Measurements from ENCODE around the gene FGF14. TPM values are rescaled to one million over a fixed set of nuclear protein-coding genes. Genes with fewer than 3 reads are reported as not detected.

The FGF14 gene
- total RNA-seq, 1 experiment from 2014 or later = 0.22 TPM

- no peak overlapping the region for H2BK20ac ChIP-seq (ENCODE audit: low read depth, low read length, poor library complexity, severe bottlenecking)
- no peak overlapping the region for H2BK5ac ChIP-seq (ENCODE audit: insufficient read length, low read length)
- H2AFZ ChIP-seq (ENCODE audit: low read length) = no peak overlapping the region
- H3K27ac ChIP-seq (ENCODE audit: insufficient read length, low read depth, low read length) = no peak overlapping the region
- no peak overlapping the region for H3K14ac ChIP-seq (ENCODE audit: insufficient read depth, low read length)
- H4K91ac ChIP-seq (ENCODE audit: insufficient read length, low read depth, low read length) = no peak overlapping the region
- H3K4me3 Mint-ChIP-seq = no peak overlapping the region
- no peaks in the 10 kb centered on the region for H3K23me2 ChIP-seq (ENCODE audit: insufficient read length, low read depth, low read length, poor library complexity, severe bottlenecking)
- no peaks in the 10 kb centered on the region for H3K9me3 ChIP-seq (ENCODE audit: control insufficient read depth, low read depth, low read length)
- no peak overlapping the region for H3T11ph ChIP-seq (ENCODE audit: low read length)
- no peaks in the 10 kb centered on the region for H3K79me2 ChIP-seq (ENCODE audit: insufficient read depth, low read length)
- no peak overlapping the region for H3K23ac ChIP-seq (ENCODE audit: insufficient read length, low read depth, low read length)
- H3K9ac ChIP-seq (ENCODE audit: extremely low read depth, insufficient read length, low read length) = no peak overlapping the region
- no peak overlapping the region for H2BK120ac ChIP-seq (ENCODE audit: low read depth, low read length, poor library complexity, severe bottlenecking)
- H3K4me1 Mint-ChIP-seq = no peaks in the 10 kb centered on the region
- H2AK5ac ChIP-seq (ENCODE audit: insufficient read length, low read length) = no peak overlapping the region
- peaks cover 2% of the 10 kb centered on the region; the same call in 1 of the 2 replicates for H3K27me3 Mint-ChIP-seq (ENCODE audit: low read depth)
- H4K5ac ChIP-seq (ENCODE audit: insufficient read length, low read depth, low read length) = no peak overlapping the region
- no peak overlapping the region for H3K4me2 ChIP-seq (ENCODE audit: insufficient read depth, insufficient read length, low read length)
- no CpG with 5 or more reads among the region's 1 CpG for WGBS (ENCODE audit: extremely low coverage, insufficient read length, low lambda C conversion rate)
- H3K27ac Mint-ChIP-seq = no peak overlapping the region
- H3K56ac ChIP-seq (ENCODE audit: insufficient read length, low read depth, low read length) = no peak overlapping the region
- TF ChIP-seq, protein P1, sequence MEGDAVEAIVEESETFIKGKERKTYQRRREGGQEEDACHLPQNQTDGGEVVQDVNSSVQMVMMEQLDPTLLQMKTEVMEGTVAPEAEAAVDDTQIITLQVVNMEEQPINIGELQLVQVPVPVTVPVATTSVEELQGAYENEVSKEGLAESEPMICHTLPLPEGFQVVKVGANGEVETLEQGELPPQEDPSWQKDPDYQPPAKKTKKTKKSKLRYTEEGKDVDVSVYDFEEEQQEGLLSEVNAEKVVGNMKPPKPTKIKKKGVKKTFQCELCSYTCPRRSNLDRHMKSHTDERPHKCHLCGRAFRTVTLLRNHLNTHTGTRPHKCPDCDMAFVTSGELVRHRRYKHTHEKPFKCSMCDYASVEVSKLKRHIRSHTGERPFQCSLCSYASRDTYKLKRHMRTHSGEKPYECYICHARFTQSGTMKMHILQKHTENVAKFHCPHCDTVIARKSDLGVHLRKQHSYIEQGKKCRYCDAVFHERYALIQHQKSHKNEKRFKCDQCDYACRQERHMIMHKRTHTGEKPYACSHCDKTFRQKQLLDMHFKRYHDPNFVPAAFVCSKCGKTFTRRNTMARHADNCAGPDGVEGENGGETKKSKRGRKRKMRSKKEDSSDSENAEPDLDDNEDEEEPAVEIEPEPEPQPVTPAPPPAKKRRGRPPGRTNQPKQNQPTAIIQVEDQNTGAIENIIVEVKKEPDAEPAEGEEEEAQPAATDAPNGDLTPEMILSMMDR (conservative IDR thresholded peaks at IDR 0.05) = no peak
- no peak overlapping the region for H2BK12ac ChIP-seq (ENCODE audit: insufficient read length, low read depth, low read length)
- no peak overlapping the region for H3K4ac ChIP-seq (ENCODE audit: low read depth, low read length)
- no peaks in the 10 kb centered on the region; a peak in 2 of 5 replicates for H3K9me3 Mint-ChIP-seq
- no peaks in the 10 kb centered on the region for H3K36me3 Mint-ChIP-seq (ENCODE audit: insufficient read depth in 1 of 3, low read depth in 3 of 3)
- no peaks in the 10 kb centered on the region for H3K27me3 ChIP-seq (ENCODE audit: insufficient read depth, low read length)
- H3K4me1 ChIP-seq (ENCODE audit: insufficient read depth, low read length) = no peaks in the 10 kb centered on the region
- no peak overlapping the region for H2BK15ac ChIP-seq (ENCODE audit: low read depth, low read length)
- no peak for DNase-seq
- H4K20me1 ChIP-seq (ENCODE audit: control insufficient read depth, insufficient read depth, insufficient read length) = no peaks in the 10 kb centered on the region
- H4K8ac ChIP-seq (replicated peaks; ENCODE audit: insufficient read length, low read depth, low read length) = no peak overlapping the region
- no peaks in the 10 kb centered on the region for H3K79me1 ChIP-seq (ENCODE audit: insufficient read depth, low read depth, low read length, poor library complexity, severe bottlenecking)
- H3K18ac ChIP-seq (ENCODE audit: insufficient read length, low read depth, low read length) = no peak overlapping the region
These were observed 674.7 kb downstream of the FGF14 start for GRCh38 chr13:101727118-101727517.

Measured in H9 (cell line).